Vagina (tissue), 2 donors: ENCODE data around the gene ST6GALNAC3.

Experiments used
- POLR2A ChIP-seq, 2 donors: fragments of 450-650 bp; IDR thresholded peaks; one replicate each; pipeline ENCODE4 v1.6.1; 2017; ENCODE audit warnings: antibody characterized with exemption in 2 of 2, mild to moderate bottlenecking in 2 of 2, moderate library complexity in 2 of 2
- TF ChIP-seq, protein P1 (sequence below), 3 experiments: fragments of 450-650 bp in 2 of 3; fragments of 200-600 bp in 1 of 3; sonication (generic) in 1 of 3; IDR thresholded peaks; one replicate each; pipeline ENCODE4 v1.5.1; 2017 to 2019; ENCODE audit warnings: antibody characterized with exemption in 3 of 3, mild to moderate bottlenecking in 2 of 3, moderate library complexity in 2 of 3

DNA sequence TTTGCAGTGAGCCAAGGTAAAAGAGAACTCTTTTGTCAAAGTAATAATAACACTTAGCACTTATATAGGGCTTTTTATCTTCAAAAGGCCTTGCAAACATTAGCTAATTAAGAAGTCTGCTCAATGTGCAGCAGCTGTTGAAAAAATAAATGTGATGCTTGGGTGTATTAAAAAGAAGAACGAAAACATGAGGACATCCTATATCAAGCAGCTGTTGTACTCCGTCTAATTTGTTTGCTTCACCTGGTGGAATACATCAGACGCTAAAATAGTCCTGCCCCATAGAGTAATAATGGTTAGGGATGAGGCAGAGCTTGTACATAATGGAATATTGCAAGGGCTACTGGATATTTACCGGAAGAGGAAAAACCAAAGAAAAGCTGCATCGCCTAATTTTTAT is 299.5 kb downstream of the ST6GALNAC3 start:
- TF ChIP-seq, protein P1, sequence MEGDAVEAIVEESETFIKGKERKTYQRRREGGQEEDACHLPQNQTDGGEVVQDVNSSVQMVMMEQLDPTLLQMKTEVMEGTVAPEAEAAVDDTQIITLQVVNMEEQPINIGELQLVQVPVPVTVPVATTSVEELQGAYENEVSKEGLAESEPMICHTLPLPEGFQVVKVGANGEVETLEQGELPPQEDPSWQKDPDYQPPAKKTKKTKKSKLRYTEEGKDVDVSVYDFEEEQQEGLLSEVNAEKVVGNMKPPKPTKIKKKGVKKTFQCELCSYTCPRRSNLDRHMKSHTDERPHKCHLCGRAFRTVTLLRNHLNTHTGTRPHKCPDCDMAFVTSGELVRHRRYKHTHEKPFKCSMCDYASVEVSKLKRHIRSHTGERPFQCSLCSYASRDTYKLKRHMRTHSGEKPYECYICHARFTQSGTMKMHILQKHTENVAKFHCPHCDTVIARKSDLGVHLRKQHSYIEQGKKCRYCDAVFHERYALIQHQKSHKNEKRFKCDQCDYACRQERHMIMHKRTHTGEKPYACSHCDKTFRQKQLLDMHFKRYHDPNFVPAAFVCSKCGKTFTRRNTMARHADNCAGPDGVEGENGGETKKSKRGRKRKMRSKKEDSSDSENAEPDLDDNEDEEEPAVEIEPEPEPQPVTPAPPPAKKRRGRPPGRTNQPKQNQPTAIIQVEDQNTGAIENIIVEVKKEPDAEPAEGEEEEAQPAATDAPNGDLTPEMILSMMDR (IDR thresholded peaks at IDR 0.05): no peak
- no peak for TF ChIP-seq POLR2A (IDR thresholded peaks at IDR 0.05)
